Eye (tissue), 1 donor: ENCODE data around the gene AP5M1.
"Not testable (repeated sequence)": the region's sequence is repeated elsewhere in the genome, so short reads cannot be mapped to it uniquely, and the experiment has no call there.

Experiments used
- DNase-seq: peaks from one replicate; pipeline ENCODE4 v3.0.0-alpha.2; 2015

AP5M1 gene

GRCh38 chr14:57291692-57292647 is 23.2 kb downstream of the AP5M1 start:
- peak; percentile 38 for DNase-seq

DNA sequence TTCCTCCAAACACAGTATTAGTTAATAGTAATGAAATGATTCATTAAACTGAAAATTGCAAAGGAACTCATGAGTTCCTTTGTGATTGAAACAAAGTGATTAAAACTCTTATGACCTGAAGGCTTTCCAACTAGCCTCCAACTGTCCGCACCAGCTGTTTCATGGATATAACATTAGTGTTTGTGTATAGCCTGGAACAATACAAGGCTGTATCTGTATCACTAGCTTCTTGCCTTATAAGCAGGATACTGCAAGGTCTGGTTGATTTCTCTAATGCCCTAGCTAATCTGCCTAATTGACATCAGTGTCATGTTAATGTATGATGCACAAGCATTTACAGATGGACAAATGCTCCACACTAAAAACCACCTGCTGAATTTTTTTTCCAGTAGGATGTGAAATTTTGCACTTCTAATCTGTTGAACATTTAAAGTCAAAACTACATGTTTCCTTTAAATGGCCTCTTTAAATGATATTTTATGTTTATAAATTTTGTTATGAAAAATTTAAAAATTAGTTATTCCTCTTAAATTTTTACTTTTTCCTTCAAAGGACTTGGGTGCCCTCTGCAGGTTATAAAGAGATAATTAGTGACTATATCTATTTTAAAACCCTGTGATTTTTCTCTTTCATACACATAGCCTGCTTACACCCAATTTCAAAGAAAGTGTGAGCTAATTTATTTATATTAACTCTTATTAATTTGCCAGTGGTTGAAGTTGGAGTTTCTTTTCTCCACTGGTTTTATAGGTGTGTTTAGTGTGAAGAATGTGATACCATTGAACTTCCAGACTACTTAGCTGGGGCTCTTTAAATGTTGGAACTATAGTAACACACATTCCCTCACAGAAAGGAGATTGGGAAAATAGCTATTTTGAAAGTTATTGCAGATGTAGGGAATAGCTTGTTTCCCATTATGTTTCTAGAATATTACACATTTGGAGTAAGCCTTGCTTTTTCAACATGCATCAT is 25.4 kb downstream of the AP5M1 start:
- peak; percentile 52 for DNase-seq

DNA sequence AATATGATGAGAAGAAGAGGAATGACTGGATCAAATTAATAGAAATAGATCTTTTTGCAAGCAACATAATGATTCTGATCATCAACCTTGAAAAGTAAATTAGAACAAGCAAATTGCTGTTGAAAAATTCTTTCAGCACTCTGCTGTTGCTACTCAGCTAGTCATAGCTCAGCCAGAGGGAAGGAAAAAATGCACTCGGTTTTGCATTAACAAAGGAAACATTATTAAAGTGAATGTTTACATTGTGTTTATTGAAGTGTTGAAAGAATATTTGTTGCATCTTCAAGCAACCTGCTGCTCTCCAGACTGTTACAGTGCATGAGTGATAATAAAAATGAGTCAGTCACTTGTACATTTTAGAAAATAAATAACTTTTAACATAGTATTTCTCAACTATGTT is 26.5 kb downstream of the AP5M1 start:
- DNase-seq = no peak

GRCh38 chr14:57297852-57298251 is 29.1 kb downstream of the AP5M1 start:
- DNase-seq = no peak

GRCh38 chr14:57299511-57299910 is 30.7 kb downstream of the AP5M1 start:
- no peak for DNase-seq

DNA sequence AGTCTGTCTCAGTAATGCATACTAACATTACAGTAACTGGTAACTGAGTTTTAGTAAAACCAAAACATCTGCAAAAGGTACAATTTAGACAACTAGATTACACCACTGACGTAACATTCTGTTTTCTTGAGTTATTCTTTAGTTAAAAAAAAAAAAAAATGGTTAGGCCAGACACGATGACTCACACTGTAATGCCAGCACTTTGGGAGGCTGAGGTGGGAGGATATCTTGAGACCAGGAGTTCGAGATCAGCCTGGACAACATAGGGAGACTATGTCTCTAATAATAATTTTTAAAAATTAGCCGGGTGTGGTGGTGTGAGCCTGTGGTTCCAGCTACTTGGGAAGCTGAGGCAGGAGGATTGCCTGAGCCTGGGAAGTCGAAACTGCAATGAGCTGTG is 34.1 kb downstream of the AP5M1 start:
- no peak for DNase-seq

DNA sequence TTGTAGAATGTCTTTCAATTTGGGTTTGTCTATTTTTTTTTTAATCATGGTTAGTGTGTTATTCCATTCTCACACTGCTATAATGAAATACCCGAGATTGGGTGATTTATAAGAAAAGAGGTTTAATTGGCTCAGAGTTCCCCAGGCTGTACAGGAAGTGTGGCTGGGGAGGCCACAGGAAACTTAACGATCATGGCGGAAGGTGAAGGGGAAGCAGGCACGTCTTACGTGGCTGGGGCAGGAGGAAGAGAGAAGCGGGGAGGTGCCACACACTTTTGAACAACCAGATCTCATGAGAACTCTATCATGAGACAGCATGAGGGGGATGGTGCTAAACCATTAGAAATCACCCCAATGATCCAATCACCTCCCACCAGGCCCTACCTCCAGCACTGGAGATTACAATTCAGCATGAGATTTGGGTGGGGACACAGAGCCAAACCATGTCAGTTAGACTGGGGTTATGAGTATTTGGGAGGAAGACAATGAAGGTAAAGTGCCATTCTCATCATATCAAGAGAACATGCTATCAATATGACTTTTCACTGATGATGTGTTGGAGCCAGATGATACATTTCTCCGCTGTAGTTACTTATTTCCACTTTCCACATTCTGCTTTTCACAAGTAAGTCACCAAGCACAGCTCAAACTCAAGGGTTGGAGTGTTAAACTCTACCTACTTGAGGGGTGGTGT is 45.8 kb downstream of the AP5M1 start:
- DNase-seq = no peak

- peak; percentile 94 for DNase-seq
Observed at GRCh38 chr14:57317248-57317833, 48.6 kb downstream of the AP5M1 start.

DNA sequence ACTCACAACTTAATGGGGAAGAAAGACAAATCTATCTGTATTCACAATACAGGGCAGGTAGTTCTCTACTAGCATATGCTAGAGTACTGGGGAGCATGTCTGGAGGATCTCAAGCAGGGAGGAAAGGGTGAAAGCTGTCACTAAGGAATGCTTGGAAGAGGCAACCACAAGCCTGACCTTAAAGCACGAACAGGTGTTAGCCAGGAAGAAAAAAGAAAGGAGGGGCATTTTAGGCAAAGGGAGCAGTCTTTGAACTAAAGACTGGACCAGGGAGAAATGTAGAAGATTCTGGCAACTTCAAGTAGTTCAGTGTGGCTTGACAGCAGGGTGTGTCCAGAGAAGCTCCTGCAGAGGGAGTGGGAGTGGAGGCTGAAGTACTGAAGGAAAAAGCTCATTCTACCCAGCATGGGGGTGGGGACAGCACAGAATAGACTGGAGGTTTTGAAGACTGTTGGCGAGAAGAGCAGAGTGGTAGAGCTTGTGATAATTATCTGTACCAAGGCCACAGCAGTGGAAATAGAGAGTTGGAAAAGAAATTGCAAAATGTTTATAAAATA is 50.9 kb downstream of the AP5M1 start:
- DNase-seq = no peak

GRCh38 chr14:57323721-57324120 is 55.0 kb downstream of the AP5M1 start:
- no peak for DNase-seq

- DNase-seq = no peak
Observed at GRCh38 chr14:57326253-57326652, 57.5 kb downstream of the AP5M1 start.

GRCh38 chr14:57329833-57330232 is 61.1 kb downstream of the AP5M1 start:
- DNase-seq = no peak

GRCh38 chr14:57332475-57332874 is 63.7 kb downstream of the AP5M1 start:
- DNase-seq = not testable (repeated sequence)

GRCh38 chr14:57333726-57334125 is 65.0 kb downstream of the AP5M1 start:
- DNase-seq = not testable (repeated sequence)

DNA sequence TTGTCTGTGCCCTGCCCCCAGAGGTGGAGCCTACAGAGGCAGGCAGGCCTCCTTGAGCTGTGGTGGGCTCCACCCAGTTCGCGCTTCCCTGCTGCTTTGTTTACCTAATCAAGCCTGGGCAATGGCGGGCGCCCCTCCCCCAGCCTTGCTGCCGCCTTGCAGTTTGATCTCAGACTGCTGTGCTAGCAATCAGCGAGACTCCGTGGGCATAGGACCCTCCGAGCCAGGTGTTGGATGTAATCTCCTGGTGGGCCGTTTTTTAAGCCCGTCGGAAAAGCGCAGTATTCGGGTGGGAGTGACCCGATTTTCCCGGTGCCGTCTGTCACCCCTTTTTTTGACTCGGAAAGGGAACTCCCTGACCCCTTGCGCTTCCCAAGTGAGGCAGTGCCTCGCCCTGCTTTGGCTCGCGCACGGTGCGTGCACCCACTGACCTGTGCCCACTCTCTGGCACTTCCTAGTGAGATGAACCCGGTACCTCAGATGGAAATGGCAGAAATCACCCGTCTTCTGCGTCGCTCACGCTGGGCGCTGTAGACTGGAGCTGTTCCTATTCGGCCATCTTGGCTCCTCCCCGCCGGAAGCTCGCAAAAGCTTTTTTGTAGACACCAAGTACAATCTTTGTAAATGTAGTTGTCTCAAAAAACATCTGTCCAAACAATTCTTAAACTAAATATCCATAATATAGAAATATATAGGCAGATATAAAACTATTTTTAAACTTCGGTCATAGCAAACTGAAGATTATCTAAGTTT is 75.0 kb downstream of the AP5M1 start:
- not testable (repeated sequence) for DNase-seq

GRCh38 chr14:57345106-57345505 is 76.3 kb downstream of the AP5M1 start:
- no peak for DNase-seq

DNA sequence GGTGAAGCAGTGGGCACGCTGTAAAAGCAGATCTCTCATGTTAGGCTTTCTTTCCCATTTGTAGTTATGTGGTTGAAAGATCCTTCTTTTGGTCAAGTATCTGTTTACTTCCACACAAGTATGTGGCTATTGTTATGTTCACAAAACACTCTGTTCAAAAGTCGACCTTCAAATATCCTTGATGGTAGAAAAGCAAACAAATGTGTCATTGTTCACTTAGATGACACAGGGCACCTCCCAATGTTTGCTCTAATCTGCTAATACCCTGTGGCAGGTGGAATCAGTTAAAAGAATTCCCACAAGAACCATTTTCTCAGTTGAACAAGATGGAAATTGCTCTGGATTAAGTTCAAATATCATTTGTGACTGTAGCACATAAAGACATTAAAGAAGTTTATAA is 78.0 kb downstream of the AP5M1 start:
- DNase-seq = no peak
